Hepatocyte (in vitro differentiated cells): ENCODE results near the gene CNTNAP2. TPM values are rescaled to one million over a fixed set of nuclear protein-coding genes. Genes with fewer than 3 reads are reported as not detected.

Experiments
- DNase-seq: peaks from one replicate; pipeline ENCODE4 v3.0.0-alpha.2; 2016; ENCODE audit warnings: low spot score
- H2AFZ ChIP-seq: fragments of 200-600 bp; sonication (generic); 2 replicates; pipeline ENCODE4 v1.6.0; 2016; ENCODE audit warnings: antibody characterized with exemption, mild to moderate bottlenecking
- H3K27ac ChIP-seq: fragments of 200-600 bp; sonication (generic); 2 replicates; pipeline ENCODE4 v1.5.1; 2016; ENCODE audit warnings: mild to moderate bottlenecking
- H3K27me3 ChIP-seq: fragments of 200-600 bp; sonication (generic); 2 replicates; pipeline ENCODE4 v1.6.1; 2016
- H3K36me3 ChIP-seq: fragments of 200-600 bp; sonication (generic); replicated peaks from 2 replicates; pipeline ENCODE4 v1.5.1; 2016; ENCODE audit warnings: low read depth; ENCODE audit not compliant: insufficient read depth
- H3K4me1 ChIP-seq: fragments of 200-600 bp; sonication (generic); 2 replicates; pipeline ENCODE4 v1.5.1; 2016; ENCODE audit warnings: mild to moderate bottlenecking, moderate library complexity; ENCODE audit not compliant: insufficient read depth
- H3K4me2 ChIP-seq: fragments of 200-600 bp; sonication (generic); 2 replicates; pipeline ENCODE4 v1.6.0; 2016
- H3K4me3 ChIP-seq: fragments of 200-600 bp; sonication (generic); 2 replicates; pipeline ENCODE4 v1.5.1; 2016; ENCODE audit warnings: mild to moderate bottlenecking
- H3K79me2 ChIP-seq: fragments of 200-600 bp; sonication (generic); 2 replicates; pipeline ENCODE4 v1.6.0; 2017; ENCODE audit warnings: mild to moderate bottlenecking
- H3K9me2 ChIP-seq: fragments of 200-600 bp; sonication (generic); replicated peaks from 2 replicates; pipeline ENCODE4 v1.6.0; 2017; ENCODE audit warnings: mild to moderate bottlenecking; ENCODE audit not compliant: insufficient read depth
- H3K9me3 ChIP-seq: fragments of 200-600 bp; sonication (generic); 2 replicates; pipeline ENCODE4 v1.5.1; 2016; ENCODE audit warnings: low read depth, mild to moderate bottlenecking
- H4K20me1 ChIP-seq: fragments of 200-600 bp; sonication (generic); 2 replicates; pipeline ENCODE4 v1.6.0; 2016; ENCODE audit warnings: mild to moderate bottlenecking; ENCODE audit not compliant: insufficient read depth, poor library complexity, severe bottlenecking
- EZH2 ChIP-seq: fragments of 200-600 bp; sonication (generic); IDR thresholded peaks from 2 replicates; pipeline ENCODE4 v1.6.1; 2016; ENCODE audit warnings: antibody characterized with exemption, mild to moderate bottlenecking, borderline replicate concordance
- EZH2phosphoT487 ChIP-seq: fragments of 200-600 bp; sonication (generic); IDR thresholded peaks from one replicate; pipeline ENCODE4 v1.6.1; 2018; ENCODE audit warnings: antibody characterized with exemption, mild to moderate bottlenecking, low read depth, moderate library complexity; ENCODE audit not compliant: unreplicated experiment, severe bottlenecking
- WGBS: methylation state at CpG from one replicate; pipeline ENCODE4 v1.1.6; 2016; ENCODE audit warnings: low lambda C conversion rate; ENCODE audit errors: missing lambda C conversion rate; 5-methylcytosine and 5-hydroxymethylcytosine counted together
- polyA plus RNA-seq: library from polyadenylated mRNA; unstranded; fragments of >200 nt; fragmentation: Nextera tagmentation; extraction: Ambion mirVana; gene quantifications from 2 replicates; pipeline ENCODE4 v1.2.1, GENCODE V29; 2016
- total RNA-seq: library from RNA; depleted of rRNA; stranded (reverse); fragments of >200 nt; gene quantifications from 2 replicates; pipeline ENCODE4 v1.2.3, GENCODE V29; 2014
- TF ChIP-seq, protein P1 (sequence below): fragments of 200-600 bp; sonication (generic); IDR thresholded peaks from 2 replicates; pipeline ENCODE4 v1.5.1; 2016; ENCODE audit warnings: antibody characterized with exemption, mild to moderate bottlenecking; ENCODE audit not compliant: poor library complexity

CNTNAP2 gene
- total and polyA plus RNA-seq, 2 experiments from 2014 or later = 7.5 to 14.7 TPM

DNA sequence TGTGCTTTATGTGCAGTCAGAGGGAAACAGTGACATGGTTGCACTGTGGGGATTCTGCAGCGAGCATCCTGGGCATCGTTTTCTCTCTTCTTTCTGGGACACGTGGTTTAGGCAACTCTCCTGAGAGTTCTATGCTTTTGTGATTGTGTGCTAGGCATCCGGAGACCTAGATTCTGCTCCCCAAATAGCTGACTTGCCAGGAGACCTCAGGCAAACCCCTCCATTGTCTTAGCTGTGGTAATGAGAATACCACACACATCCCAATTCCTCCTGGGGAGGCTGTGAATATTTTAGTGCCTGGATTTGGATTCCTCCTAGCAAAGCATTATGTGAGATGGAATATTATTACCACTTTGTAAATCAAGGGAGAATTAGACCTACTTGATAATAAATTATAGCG lies 1862.0 kb downstream of the CNTNAP2 start:
- no peaks in the 10 kb centered on the region for H3K9me3 ChIP-seq
- TF ChIP-seq EZH2phosphoT487 (no peak), EZH2 (no peak)
- TF ChIP-seq, protein P1, sequence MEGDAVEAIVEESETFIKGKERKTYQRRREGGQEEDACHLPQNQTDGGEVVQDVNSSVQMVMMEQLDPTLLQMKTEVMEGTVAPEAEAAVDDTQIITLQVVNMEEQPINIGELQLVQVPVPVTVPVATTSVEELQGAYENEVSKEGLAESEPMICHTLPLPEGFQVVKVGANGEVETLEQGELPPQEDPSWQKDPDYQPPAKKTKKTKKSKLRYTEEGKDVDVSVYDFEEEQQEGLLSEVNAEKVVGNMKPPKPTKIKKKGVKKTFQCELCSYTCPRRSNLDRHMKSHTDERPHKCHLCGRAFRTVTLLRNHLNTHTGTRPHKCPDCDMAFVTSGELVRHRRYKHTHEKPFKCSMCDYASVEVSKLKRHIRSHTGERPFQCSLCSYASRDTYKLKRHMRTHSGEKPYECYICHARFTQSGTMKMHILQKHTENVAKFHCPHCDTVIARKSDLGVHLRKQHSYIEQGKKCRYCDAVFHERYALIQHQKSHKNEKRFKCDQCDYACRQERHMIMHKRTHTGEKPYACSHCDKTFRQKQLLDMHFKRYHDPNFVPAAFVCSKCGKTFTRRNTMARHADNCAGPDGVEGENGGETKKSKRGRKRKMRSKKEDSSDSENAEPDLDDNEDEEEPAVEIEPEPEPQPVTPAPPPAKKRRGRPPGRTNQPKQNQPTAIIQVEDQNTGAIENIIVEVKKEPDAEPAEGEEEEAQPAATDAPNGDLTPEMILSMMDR = no peak
- H3K36me3 ChIP-seq = no peaks in the 10 kb centered on the region
- DNase-seq = no peak
- no peaks in the 10 kb centered on the region for H3K9me2 ChIP-seq
- no peak overlapping the region for H3K4me2 ChIP-seq
- no peak overlapping the region for H3K27ac ChIP-seq
- 76% methylated on average over 5 of the region's 5 CpGs for WGBS
- H3K27me3 ChIP-seq = no peaks in the 10 kb centered on the region
- H4K20me1 ChIP-seq = no peaks in the 10 kb centered on the region
- H3K4me1 ChIP-seq = no peaks in the 10 kb centered on the region
- no peak overlapping the region for H2AFZ ChIP-seq
- no peak overlapping the region for H3K4me3 ChIP-seq
- H3K79me2 ChIP-seq = no peaks in the 10 kb centered on the region

DNA sequence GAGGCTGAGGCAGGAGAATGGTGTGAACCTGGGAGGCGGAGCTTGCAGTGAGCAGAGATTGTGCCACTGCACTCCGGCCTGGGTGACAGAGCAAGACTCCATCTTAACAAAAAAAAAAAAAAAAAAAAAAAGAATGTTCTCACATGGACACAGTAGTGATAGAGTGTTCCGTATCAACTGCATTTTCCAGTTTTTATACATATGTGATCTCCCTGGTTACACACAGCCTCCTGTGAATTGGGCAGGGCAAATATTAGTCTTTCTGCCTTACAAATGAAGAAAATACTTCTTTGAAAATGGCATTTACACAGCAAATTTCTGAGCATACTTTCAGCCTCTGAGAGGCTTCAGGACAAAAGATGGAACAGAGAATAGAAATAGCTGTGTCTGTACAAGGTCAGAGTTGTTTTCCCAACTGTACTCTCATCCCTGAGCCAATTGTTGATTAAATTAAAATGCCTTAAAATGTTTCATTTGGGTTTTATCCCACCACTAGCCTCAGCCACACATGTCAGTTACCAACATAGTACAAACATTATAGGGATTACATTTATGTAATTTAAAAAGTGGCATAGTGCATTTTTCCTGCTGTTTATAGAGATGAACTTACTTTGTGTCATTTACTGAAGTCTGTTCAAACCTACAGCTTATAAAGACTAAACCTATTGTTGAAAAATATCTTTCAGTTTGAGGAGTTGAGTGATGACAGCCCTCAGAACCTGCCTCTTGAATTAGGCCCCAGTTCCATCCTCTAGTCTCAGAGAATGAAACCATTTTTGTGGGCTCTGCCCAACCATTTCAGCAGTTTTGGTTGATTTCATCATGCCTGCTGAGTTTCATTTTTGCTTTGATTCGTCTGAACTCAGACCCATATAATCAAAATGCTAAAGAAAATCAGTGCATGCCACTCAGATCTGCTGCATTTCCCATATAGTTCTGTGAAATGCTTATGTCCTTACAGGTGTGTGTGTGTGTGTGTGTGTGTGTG lies 1864.5 kb downstream of the CNTNAP2 start:
- no peaks in the 10 kb centered on the region for H3K79me2 ChIP-seq
- no peak for TF ChIP-seq EZH2phosphoT487
- TF ChIP-seq, protein P1 = no peak
- no peak for TF ChIP-seq EZH2
- no peaks in the 10 kb centered on the region for H3K4me1 ChIP-seq
- no peak overlapping the region for H3K27ac ChIP-seq
- H2AFZ ChIP-seq = no peak overlapping the region
- no peak overlapping the region for H3K4me3 ChIP-seq
- H3K9me2 ChIP-seq = no peaks in the 10 kb centered on the region
- 91% methylated on average over 4 of the region's 4 CpGs for WGBS
- no peaks in the 10 kb centered on the region for H3K27me3 ChIP-seq
- H3K36me3 ChIP-seq = no peaks in the 10 kb centered on the region
- no peaks in the 10 kb centered on the region for H4K20me1 ChIP-seq
- DNase-seq = no peak
- H3K9me3 ChIP-seq = no peaks in the 10 kb centered on the region
- H3K4me2 ChIP-seq = no peak overlapping the region

DNA sequence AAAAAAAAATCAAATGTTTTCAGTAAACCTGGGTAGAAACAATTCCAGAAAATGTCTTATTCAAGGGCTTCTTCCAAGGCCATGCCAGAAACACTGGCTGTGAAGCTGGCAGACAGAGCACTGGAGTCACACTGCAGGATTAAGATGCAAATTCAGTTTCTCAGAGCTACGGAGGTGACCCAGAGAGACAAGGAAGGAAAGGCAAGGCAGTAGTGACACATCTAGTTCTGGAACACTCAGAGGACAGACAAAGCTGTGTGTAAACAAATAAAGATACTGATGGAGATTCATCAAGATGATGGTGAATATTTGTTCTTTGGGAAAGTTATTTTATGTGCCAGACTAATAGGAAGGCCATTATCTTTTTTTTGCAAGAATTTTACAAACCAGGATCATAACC lies 1865.7 kb downstream of the CNTNAP2 start:
- 47% methylated on average over 1 of the region's 1 CpG for WGBS
- Histone ChIP-seq H4K20me1 (no peaks in the 10 kb centered on the region), H3K4me2 (no peak overlapping the region), H3K9me2 (no peaks in the 10 kb centered on the region), H3K27ac (no peak overlapping the region), H3K27me3 (no peaks in the 10 kb centered on the region), H3K36me3 (no peaks in the 10 kb centered on the region), H3K4me3 (no peak overlapping the region), H2AFZ (no peak overlapping the region), H3K79me2 (no peaks in the 10 kb centered on the region), H3K9me3 (no peaks in the 10 kb centered on the region), H3K4me1 (no peaks in the 10 kb centered on the region)
- TF ChIP-seq, protein P1 = no peak
- TF ChIP-seq EZH2phosphoT487 (no peak), EZH2 (no peak)
- no peak for DNase-seq
